Upper lobe of left lung (tissue), 4 donors: ENCODE results near the gene FHOD3.

ENCODE experiments used
- CTCF ChIP-seq, 6 experiments: fragments of 450-650 bp in 4 of 6; fragments of 200-600 bp in 2 of 6; sonication (generic) in 2 of 6; IDR thresholded peaks; one replicate each; pipeline ENCODE4 v1.5.1; 2016 to 2019; ENCODE audit warnings: antibody characterized with exemption in 6 of 6
- POLR2A ChIP-seq, 4 donors: fragments of 450-650 bp; IDR thresholded peaks; one replicate each; pipeline ENCODE4 v1.5.1; 2016 to 2017; ENCODE audit warnings: antibody characterized with exemption in 4 of 4, mild to moderate bottlenecking in 2 of 4
- POLR2AphosphoS5 ChIP-seq, 2 donors: sonication (generic); formaldehyde crosslinking; IDR thresholded peaks; one replicate each; pipeline ENCODE4 v1.5.1; 2017; ENCODE audit warnings: antibody characterized with exemption in 2 of 2

DNA sequence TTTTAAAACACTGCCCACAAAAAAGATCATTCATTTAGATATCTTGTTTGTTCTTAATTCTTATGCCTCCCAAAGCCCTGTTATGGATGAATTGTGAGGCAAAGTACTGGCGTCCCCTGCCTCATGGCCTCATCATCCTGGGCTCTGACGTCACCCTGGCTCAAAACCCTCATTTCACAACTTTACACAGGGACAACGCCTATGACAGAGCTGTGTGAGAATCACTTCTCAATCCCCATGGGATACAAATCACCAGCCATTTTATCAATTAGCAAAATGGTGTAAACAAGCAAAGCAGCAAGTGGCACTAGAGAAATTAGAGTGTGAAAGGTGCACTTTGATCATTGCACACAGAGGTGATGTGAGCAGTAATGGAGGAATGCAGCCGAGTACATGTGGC, 16.6 kb downstream of the FHOD3 start:
- no peak for TF ChIP-seq CTCF (IDR thresholded peaks at IDR 0.05)
- no peak for TF ChIP-seq POLR2AphosphoS5 (IDR thresholded peaks at IDR 0.05)
- no peak for TF ChIP-seq POLR2A (IDR thresholded peaks at IDR 0.05)
